HCT116 (cell line): Measurements from ENCODE around the gene FOXF2. TPM values are rescaled to one million over a fixed set of nuclear protein-coding genes. Genes with fewer than 3 reads are reported as not detected.

Experiments used
- ATAC-seq: fragments of 200-7000 bp; cut with Tn5 transposase; 2 replicates; pipeline ENCODE4 v1.9.1; 2020; ENCODE audit warnings: mild to moderate bottlenecking, moderate library complexity
- BruUV-seq: library from RNA; stranded (reverse); fragments of 400-500 nt; replicated peaks from 2 replicates; lab custom pipeline; 2021; lab: Mats Ljungman, UMichigan
- CTCF ChIA-PET: fragments of 300-600 bp; sonication (Branson Sonifier 250); formaldehyde crosslinking; loops from one replicate; lab custom pipeline; 2021; ENCODE audit warnings: antibody characterized with exemption; lab: Charles Lee
- POLR2A ChIA-PET: fragments of 300-600, 350-600 bp; sonication (Branson Sonifier 250); formaldehyde crosslinking; loops from one replicate; lab custom pipeline; 2021; ENCODE audit warnings: antibody characterized with exemption; lab: Charles Lee
- RAD21 ChIA-PET, 2 experiments: fragments of 300-600 bp; sonication (Branson Sonifier 250); formaldehyde crosslinking; loops; one replicate each; lab custom pipeline; 2023; ENCODE audit warnings: low total read pairs in 2 of 2; ENCODE audit not compliant: uncharacterized antibody in 2 of 2, unreplicated experiment in 2 of 2, low non-redundant PET in 1 of 2; lab: Charles Lee
- DNase-seq: peaks from one replicate; pipeline ENCODE4 v3.0.0-alpha.2; 2010; ENCODE audit warnings: low read depth, low spot score
- H2AFZ ChIP-seq: fragments of 200-600 bp; shearing (Covaris generic), sonication (generic); 2 replicates; pipeline ENCODE4 v1.6.1; 2017; ENCODE audit warnings: low read depth, mixed run types, mixed read lengths, antibody characterized with exemption, low read length; ENCODE audit not compliant: poor library complexity, severe bottlenecking
- H3K27ac ChIP-seq: 2 replicates; pipeline ENCODE4 v1.5.1; 2012; ENCODE audit warnings: low read depth, low read length
- H3K27me3 ChIP-seq: fragments of 200-600 bp; sonication (generic); 2 replicates; pipeline ENCODE4 v1.6.1; 2016; ENCODE audit warnings: mixed run types, low read length, mixed read lengths; ENCODE audit not compliant: insufficient read depth
- H3K36me3 ChIP-seq, 2 experiments: fragments of 200-500 bp in 1 of 2; fragments of 200-600 bp in 1 of 2; sonication (Bioruptor generic) in 1 of 2; sonication (generic) in 1 of 2; 2 replicates each; pipeline versions ENCODE4 v1.5.1 to v1.6.1; 2014 to 2016; ENCODE audit warnings: low read length in 2 of 2, inconsistent platforms in 1 of 2, mixed read lengths in 1 of 2, mixed run types in 1 of 2; ENCODE audit not compliant: insufficient read depth in 2 of 2, control insufficient read depth in 1 of 2
- H3K4me1 ChIP-seq, 2 experiments: fragments of 200-600 bp in 1 of 2; sonication (generic) in 1 of 2; 2 replicates each; pipeline versions ENCODE4 v1.5.1 to v1.6.1; 2012 to 2017; ENCODE audit warnings: low read length in 2 of 2, inconsistent platforms in 1 of 2, mild to moderate bottlenecking in 1 of 2, mixed read lengths in 1 of 2, mixed run types in 1 of 2, moderate library complexity in 1 of 2; ENCODE audit not compliant: insufficient read depth in 2 of 2, control insufficient read depth in 1 of 2
- H3K4me2 ChIP-seq: fragments of 200-600 bp; sonication (generic); 2 replicates; pipeline ENCODE4 v1.6.1; 2017; ENCODE audit warnings: mixed run types, low read length, mixed read lengths
- H3K4me3 ChIP-seq, 2 experiments: fragments of 200-600 bp in 1 of 2; sonication (generic) in 1 of 2; replicated peaks in 1 of 2; 2 replicates each; pipeline ENCODE4 v1.5.1; 2011 to 2016; ENCODE audit warnings: low read length in 2 of 2, control low read depth in 1 of 2, low read depth in 1 of 2, mild to moderate bottlenecking in 1 of 2, mixed read lengths in 1 of 2, mixed run types in 1 of 2
- H3K79me2 ChIP-seq: fragments of 200-600 bp; sonication (generic); 2 replicates; pipeline ENCODE4 v1.6.1; 2017; ENCODE audit warnings: mild to moderate bottlenecking, mixed run types, low read length, moderate library complexity, mixed read lengths; ENCODE audit not compliant: insufficient read depth
- H3K9ac ChIP-seq: fragments of 200-600 bp; sonication (generic); 2 replicates; pipeline ENCODE4 v1.6.1; 2016; ENCODE audit warnings: low read length, mixed read lengths
- H3K9me2 ChIP-seq: fragments of 200-600 bp; sonication (generic), shearing (Covaris generic); 2 replicates; pipeline ENCODE4 v1.6.1; 2017; ENCODE audit warnings: mixed run types, mild to moderate bottlenecking, moderate library complexity; ENCODE audit not compliant: insufficient read depth
- H3K9me3 ChIP-seq, 2 experiments: fragments of 200-500 bp in 1 of 2; fragments of 200-600 bp in 1 of 2; sonication (Bioruptor generic) in 1 of 2; sonication (generic) in 1 of 2; 2 replicates each; pipeline ENCODE4 v1.6.1; 2014 to 2017; ENCODE audit warnings: low read length in 2 of 2, mixed read lengths in 2 of 2, inconsistent platforms in 1 of 2, low read depth in 1 of 2, mild to moderate bottlenecking in 1 of 2, mixed run types in 1 of 2, moderate library complexity in 1 of 2; ENCODE audit not compliant: control insufficient read depth in 1 of 2, insufficient read depth in 1 of 2
- H4K20me1 ChIP-seq: fragments of 200-600 bp; sonication (generic), shearing (Covaris generic); 2 replicates; pipeline ENCODE4 v1.6.1; 2017; ENCODE audit warnings: mixed run types, mild to moderate bottlenecking, moderate library complexity; ENCODE audit not compliant: insufficient read depth
- ATF3 ChIP-seq: IDR thresholded peaks from 2 replicates; pipeline ENCODE4 v1.6.1; 2012
- CEBPB ChIP-seq: IDR thresholded peaks from 2 replicates; pipeline ENCODE4 v1.6.1; 2012; ENCODE audit warnings: low read depth
- EGR1 ChIP-seq: IDR thresholded peaks from 2 replicates; pipeline ENCODE4 v1.6.1; 2012; ENCODE audit warnings: low read depth
- ELF1 ChIP-seq: IDR thresholded peaks from 2 replicates; pipeline ENCODE4 v1.6.1; 2012; ENCODE audit warnings: low read depth, borderline replicate concordance
- EZH2phosphoT487 ChIP-seq: fragments of 200-600 bp; IDR thresholded peaks from 2 replicates; pipeline ENCODE4 v1.6.1; 2018; ENCODE audit warnings: antibody characterized with exemption, borderline replicate concordance
- MAX ChIP-seq: IDR thresholded peaks from 2 replicates; pipeline ENCODE4 v1.6.1; 2012
- POLR2A ChIP-seq: IDR thresholded peaks from 2 replicates; pipeline ENCODE4 v1.7.0; 2011; ENCODE audit warnings: borderline replicate concordance; ENCODE audit not compliant: insufficient read depth, insufficient read length; ENCODE audit errors: extremely low read depth
- POLR2AphosphoS5 ChIP-seq: IDR thresholded peaks from 2 replicates; pipeline ENCODE4 v1.6.1; 2011; ENCODE audit warnings: mild to moderate bottlenecking, low read depth, low read length, moderate library complexity
- RAD21 ChIP-seq: IDR thresholded peaks from 2 replicates; pipeline ENCODE4 v1.6.1; 2012; ENCODE audit warnings: low read depth, mild to moderate bottlenecking
- SP1 ChIP-seq: IDR thresholded peaks from 2 replicates; pipeline ENCODE4 v1.6.1; 2012; ENCODE audit warnings: low read depth
- SRF ChIP-seq: IDR thresholded peaks from 2 replicates; pipeline ENCODE4 v1.6.1; 2012; ENCODE audit warnings: low read depth
- TCF7L2 ChIP-seq: IDR thresholded peaks from 2 replicates; pipeline ENCODE4 v1.7.0; 2011; ENCODE audit warnings: borderline replicate concordance, inconsistent platforms; ENCODE audit not compliant: insufficient read depth, insufficient read length; ENCODE audit errors: extremely low read depth
- YY1 ChIP-seq: IDR thresholded peaks from 2 replicates; pipeline ENCODE4 v1.6.1; 2011; ENCODE audit warnings: low read length, low read depth, moderate library complexity, mild to moderate bottlenecking; ENCODE audit not compliant: insufficient replicate concordance; ENCODE audit errors: extremely low read depth
- ZBTB33 ChIP-seq: IDR thresholded peaks from 2 replicates; pipeline ENCODE4 v1.6.1; 2011; ENCODE audit warnings: mild to moderate bottlenecking, low read length, moderate library complexity; ENCODE audit not compliant: insufficient replicate concordance; ENCODE audit errors: extremely low read depth
- ZNF274 ChIP-seq: fragments of 200-500 bp; sonication (Bioruptor generic); IDR thresholded peaks from 2 replicates; pipeline ENCODE4 v1.6.1; 2014; ENCODE audit warnings: mild to moderate bottlenecking, low read depth, low read length, inconsistent platforms
- intact Hi-C: fragments of 100-400 bp; cut with micrococcal nuclease; formaldehyde crosslinking; loops from 2 replicates; pipeline ENCODE4 v1.10.0; 2022
- total RNA-seq: library from RNA; stranded (reverse); gene quantifications from one replicate; pipeline ENCODE4 v1.2.1, GENCODE V29; 2021; ENCODE audit not compliant: unreplicated experiment

The FOXF2 gene
- total RNA-seq, 1 experiment from 2014 or later = not detected

- intact Hi-C loops = no loop called here
- no peaks in the 10 kb centered on the region for H4K20me1 ChIP-seq
- no peaks in the 10 kb centered on the region for H3K9me2 ChIP-seq
- ChIA-PET CTCF (no interaction called here), POLR2A (no interaction called here)
- H3K4me3 ChIP-seq = no peak overlapping the region
- DNase-seq (no peak), ATAC-seq (no peak)
- H3K9me3 ChIP-seq = no peaks in the 10 kb centered on the region
- no peaks in the 10 kb centered on the region for H3K27me3 ChIP-seq
- no peak overlapping the region for H3K4me2 ChIP-seq
- H3K36me3 ChIP-seq = no peaks in the 10 kb centered on the region
- H3K9ac ChIP-seq = no peak overlapping the region
- H3K27ac ChIP-seq = no peak overlapping the region
- no peak for TF ChIP-seq POLR2AphosphoS5
- TF ChIP-seq RAD21 = no peak
- no peak for TF ChIP-seq CEBPB
- TF ChIP-seq SP1 = no peak
- TF ChIP-seq MAX = no peak
- no peak for TF ChIP-seq EZH2phosphoT487
- no peak for TF ChIP-seq ELF1
- no peak for TF ChIP-seq ATF3
- TF ChIP-seq, all 23 proteins: peak for 0
- no peaks in the 10 kb centered on the region for H3K79me2 ChIP-seq
- RAD21 ChIA-PET = no interaction called here
- H2AFZ ChIP-seq = no peak overlapping the region
- BruUV-seq = no TSS peak
- H3K4me1 ChIP-seq = no peaks in the 10 kb centered on the region
These were observed 18.2 kb downstream of the FOXF2 start for GRCh38 chr6:1407499-1407990.

GRCh38 chr6:1409774-1410465 lies 20.5 kb downstream of the FOXF2 start:
- Histone ChIP-seq H3K79me2 (no peaks in the 10 kb centered on the region), H2AFZ (no peak overlapping the region), H3K36me3 (no peaks in the 10 kb centered on the region), H3K9ac (no peak overlapping the region), H3K4me2 (no peak overlapping the region), H3K9me3 (no peaks in the 10 kb centered on the region), H3K4me3 (no peak overlapping the region), H3K4me1 (no peaks in the 10 kb centered on the region), H3K9me2 (no peaks in the 10 kb centered on the region), H3K27ac (no peak overlapping the region), H4K20me1 (no peaks in the 10 kb centered on the region), H3K27me3 (no peaks in the 10 kb centered on the region)
- ATAC-seq = no peak
- ChIA-PET RAD21 (no interaction called here), POLR2A (no interaction called here), CTCF (no interaction called here)
- no peak for DNase-seq
- no TSS peak for BruUV-seq
- intact Hi-C loops = no loop called here
- TF ChIP-seq EGR1 = no peak
- no peak for TF ChIP-seq SP1
- TF ChIP-seq TCF7L2 = no peak
- TF ChIP-seq POLR2A = no peak
- TF ChIP-seq ATF3 = no peak
- no peak for TF ChIP-seq ZNF274
- no peak for TF ChIP-seq SRF
- TF ChIP-seq YY1 = no peak
- TF ChIP-seq ZBTB33 = no peak
- TF ChIP-seq MAX = no peak
